GM21723 (cell line): ENCODE results near the gene PLCH1.
A peak's percentile ranks its signal among the peaks of the same experiment; 100 is the strongest.

Experiments
- ATAC-seq: cut with Tn5 transposase; IDR thresholded peaks from one replicate; pipeline ENCODE4 v1.9.1; 2021; ENCODE audit warnings: mild to moderate bottlenecking, moderate library complexity; ENCODE audit not compliant: unreplicated experiment

Gene PLCH1

DNA sequence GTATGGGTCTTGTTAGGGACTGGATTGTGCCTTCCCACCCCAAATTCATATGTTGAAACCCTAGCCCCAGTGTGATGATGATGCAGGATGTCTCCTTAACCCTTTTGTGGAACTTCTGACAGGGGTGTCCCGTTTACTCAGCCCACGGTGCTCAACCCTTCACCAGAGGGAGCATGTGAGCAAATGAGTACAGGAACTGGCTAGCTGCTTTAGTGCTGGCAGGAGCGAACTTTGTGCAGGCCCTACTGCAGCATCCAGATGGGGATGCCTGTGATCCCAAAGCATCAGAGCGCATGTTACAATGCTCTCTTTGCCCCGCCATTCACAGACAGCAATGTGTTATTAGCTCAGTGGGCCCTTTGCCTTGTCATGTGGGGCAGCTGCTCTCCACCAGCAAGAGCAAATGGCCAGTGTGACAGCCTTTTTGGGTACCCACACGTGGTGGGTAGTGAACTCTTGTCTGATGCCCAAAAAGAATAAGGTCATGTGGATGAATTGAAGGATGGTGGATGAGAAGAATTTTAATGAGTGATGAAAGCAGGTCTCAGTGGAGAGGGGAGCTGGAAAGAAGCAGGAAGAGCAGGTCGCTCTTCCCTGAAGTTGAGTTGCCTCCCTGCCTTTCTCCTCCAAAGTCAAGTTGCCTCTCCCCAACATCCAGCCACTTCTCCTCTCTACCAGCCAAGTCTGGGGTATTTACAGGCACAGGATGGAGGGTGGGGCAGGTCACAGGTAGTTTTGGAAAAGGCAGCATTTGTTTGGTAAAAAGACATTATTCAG, 388.1 kb downstream of the PLCH1 start:
- no peak for ATAC-seq

DNA sequence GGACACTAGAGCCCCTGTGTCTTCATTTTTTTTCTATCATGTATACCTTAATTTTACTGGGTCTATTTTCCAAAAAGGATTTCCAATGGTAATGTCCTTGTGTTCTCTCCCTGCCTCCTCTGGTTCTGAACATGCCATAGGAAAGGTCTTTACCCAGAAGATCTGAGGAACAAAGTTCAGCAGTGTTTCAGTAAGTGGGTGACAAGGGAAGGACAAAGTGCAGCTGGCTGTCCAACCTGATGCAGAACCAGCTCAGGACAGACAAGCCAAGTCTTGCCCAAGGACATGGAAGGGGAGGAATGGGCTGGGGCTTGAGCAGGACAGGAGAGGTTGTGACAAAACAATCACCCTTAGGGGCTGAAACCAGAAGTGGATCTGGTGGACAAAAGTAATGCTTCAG, 390.2 kb downstream of the PLCH1 start:
- no peak for ATAC-seq

DNA sequence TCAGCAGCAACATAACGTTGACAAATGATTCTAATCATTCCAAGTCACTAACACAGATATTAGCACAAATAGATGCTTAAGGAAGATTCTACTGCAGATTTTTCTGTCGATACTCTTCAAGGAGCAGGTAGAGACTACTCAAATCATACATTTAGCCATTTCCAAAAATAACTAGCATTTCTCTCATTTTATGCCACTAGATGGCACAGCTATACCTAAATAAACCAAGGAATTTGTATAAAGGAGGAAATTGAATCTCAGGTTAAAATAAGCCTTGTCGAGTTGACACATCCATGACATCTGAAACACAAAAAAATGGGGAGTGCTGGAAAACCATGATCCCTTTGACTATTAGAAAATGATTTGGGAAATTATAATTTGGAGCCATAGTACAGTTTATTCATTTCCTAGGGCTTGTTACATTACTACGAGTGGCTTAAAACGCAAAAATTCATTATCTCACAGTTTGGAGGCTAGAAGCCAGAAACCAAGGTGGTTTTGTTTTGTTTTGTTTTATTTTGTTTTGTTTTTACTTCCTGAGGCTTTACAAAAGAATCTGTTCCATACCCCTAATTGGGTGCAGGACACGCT, 391.9 kb downstream of the PLCH1 start:
- ATAC-seq: no peak

DNA sequence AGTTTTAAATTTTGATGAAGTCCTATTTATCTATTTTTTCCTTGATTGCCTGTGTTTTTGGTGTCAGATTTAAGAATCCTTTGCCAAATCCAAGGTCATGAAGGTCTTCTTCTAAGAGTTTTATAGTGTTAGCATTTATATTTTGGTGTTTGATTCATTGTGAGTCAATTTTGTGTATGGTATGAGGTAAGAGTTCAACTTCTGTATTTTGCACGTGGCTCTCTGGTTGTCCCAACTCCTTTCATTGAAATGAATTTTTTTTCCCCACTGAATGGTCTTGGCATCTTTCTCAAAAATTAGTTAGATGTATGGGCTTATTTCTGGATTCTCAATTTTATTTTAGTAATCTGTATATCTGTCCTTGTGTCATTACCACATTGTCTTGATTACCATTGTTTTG, 394.3 kb downstream of the PLCH1 start:
- ATAC-seq: no peak

DNA sequence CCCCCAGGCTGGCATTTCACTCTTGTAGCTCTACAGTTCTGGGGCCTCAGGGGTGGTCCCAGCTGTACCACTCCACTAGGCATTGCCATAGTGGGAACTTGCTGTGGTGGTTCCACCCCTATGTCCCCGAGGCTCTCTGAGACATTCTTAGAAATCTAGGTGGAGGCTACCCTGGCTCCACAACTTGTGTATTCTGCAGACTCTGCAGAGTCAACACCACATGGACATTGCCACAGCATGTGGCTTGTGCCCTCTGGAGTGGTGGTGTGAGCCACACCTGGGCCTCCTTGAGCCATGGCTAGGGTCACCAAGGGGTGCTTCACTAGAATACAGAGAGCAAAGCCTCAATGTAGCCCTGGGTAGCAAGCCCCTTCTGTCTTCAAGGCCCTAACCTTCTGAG, 397.0 kb downstream of the PLCH1 start:
- no peak for ATAC-seq

DNA sequence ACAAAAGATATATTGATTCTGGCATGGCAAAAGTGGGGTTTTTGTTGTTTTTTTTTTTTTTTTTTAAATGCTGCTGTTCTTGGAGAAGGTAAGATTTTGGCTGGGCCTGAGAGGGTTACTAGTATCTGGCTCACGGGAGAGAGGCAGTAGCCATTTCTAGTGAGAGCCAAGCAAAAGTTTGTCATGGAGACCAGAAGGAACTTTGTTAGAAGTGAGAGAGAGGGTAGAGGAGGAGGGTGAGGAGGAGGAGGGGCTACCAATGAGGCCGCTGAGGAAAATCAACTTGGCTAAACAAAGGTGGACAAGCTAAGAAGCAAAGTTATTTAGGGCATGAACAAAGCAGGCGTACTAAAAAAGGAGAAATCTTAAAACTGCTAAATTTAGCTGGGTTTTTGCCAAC, 402.5 kb downstream of the PLCH1 start:
- ATAC-seq: no peak

DNA sequence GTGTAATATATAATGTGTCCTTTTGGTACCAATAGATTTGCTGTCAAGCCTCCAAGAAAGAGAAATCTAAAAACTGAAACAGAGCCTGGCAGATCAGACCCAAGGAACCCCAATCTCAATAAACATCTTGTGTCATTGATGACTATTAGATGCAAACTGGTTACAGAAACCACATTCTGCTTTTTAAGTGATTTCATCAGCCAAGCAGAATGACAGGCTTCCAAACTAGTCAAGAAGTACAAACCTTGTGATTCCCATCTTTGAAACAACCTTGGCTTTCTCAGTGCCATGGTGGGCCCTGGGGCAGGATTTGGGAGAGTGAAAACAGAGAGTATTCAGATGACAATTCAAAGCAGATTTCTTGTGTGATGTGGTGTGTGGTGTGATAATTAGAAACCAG, 405.8 kb downstream of the PLCH1 start:
- ATAC-seq: no peak

DNA sequence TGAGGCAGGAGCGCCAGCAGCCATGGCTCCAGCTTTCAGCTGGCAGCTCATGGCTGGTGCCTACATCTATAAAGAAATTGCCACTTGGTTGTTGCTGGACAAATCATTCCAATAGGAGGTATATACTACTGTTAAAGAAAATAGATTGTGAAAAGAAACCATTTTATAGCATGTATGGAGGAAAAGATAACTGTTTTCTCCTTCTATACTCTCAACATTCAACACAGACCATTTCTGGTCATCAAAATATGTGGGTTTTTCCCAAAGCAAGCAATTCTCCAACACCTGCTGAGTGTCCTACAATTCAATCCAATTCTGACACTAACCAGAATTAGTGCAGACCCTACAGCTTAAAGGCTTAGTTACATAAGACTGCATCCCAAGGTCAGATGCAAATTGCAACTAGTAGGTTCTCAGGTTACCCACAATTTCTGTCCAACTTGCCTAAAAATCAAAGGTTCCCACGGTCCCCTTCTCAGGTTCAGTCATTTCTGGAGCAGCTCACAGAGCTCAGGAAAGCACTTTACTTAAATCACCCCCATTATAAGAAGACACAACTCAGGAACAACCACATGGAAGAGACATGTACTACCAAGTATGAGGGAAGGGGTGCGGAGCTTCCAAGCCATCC, 409.0 kb downstream of the PLCH1 start:
- ATAC-seq: peak; percentile 62

DNA sequence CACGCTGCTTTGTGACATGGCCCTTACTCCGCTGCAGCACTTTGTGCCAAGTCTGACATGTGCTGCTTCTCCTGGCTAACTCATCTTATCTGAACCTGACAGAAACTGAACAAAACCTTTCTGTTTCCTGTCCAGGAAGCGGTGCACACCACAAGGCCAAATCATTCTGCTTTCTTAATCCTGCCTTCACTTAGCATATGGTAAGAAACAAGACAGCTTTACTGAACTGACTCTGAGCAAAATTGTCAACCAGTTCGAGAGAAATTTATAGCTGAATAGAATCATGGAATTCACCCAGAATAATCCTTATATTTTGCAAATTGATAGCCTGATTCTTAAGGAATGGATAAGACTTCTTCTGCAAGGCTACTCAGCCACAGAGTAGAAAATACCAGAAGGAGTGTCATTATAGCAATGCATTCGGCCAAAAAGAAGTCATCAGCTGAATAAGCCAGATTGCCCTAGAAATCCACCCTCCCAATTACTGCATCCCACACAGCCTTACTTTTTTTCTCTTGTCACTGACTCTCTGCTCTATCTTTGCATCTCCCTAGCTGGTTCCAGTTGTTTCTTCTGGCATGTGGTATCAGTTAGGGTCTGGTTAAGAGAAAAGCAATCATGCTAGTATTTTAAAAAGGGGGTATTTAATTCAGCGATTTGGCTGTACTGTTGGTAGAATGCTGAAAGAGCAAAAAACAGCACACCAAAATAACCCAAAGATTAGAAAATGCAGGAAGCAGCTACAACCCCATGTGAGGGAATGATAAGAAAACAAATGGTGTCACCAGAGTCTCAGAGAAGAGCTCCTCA, 409.8 kb downstream of the PLCH1 start:
- peak; percentile 91 for ATAC-seq

DNA sequence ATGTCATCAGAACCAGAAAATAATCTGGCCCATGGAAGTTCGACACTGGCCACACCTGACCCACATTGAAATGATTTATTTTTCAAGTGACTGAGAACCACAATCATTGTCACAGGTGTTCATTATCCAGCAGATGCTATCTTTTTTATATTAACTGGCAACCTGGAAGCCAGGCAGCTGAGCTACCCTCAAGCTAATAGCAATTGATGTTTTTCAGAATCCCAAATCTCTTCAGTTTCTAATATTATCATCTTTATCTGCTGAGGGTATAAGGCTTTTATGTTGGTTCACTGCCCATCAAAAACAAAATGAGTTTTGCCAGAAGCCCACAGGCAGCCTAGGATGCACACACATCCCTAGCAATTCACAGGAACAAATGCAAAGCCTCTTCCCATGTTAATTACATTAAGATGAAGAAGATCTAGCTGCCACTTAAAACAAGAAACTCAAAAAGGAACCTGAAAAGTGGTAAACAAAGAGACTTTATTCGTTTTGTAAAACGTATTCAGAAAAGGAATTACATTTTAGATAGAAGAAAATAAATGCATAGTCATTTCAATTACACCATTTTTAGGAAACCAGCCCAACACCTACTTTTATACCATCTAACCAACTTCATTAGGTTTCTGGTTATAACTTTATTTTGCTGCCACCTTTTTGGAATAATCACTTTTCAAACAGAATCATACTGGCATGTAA, 410.5 kb downstream of the PLCH1 start:
- ATAC-seq: no peak

DNA sequence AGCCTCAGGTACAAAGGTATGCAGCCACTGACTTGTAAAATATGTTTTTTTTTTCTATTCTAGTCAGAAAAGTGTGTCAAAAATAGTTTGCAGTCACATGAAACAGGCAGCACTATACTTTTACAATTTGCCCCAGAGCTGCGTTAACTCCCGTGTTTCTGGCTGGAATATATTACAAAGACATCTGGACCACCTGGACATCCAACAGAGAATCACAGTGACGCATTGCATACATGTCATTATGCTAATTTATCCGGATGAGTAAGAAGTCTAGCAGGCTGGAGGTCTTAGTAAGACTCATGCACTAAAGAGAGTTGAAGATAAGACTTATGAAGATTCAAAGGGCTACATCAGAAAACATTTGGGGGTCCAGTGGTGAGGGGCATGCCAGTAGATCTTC, 412.2 kb downstream of the PLCH1 start:
- ATAC-seq: no peak

DNA sequence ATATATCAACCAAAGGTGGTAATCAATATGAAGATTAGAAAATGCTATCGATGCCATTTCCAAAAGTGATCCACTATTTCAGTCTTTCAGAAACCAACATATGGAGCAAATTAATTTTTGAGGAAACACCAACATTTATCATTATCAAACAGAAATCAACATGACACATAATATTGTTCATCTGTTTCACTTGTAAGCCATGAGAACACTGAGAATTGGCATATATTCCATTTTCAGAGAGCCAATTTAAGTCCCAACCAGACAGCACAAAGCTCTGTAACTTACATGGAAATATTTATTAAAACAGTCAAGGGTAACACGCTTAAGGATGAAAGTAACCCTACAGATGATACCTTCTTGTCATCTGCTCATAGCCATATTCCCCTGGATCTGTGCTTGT, 413.8 kb downstream of the PLCH1 start:
- no peak for ATAC-seq

DNA sequence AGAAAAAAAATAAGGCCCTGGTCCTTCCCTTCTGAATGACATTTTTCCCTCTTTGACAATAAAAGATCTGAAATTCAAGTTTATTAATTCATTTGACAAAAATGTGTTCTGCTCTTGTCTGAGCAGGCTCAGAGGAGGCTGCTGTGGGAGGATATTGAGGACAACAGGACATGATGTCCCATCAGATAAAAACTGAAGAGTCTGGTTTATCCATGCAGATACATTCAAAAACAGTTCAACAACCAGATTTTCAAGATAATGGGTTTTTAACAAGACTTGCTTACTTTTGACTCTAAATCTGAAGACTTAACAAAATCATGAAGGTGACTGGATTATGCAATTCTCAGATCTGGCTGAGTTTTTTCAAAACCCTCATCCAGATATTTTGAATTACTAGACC, 414.5 kb downstream of the PLCH1 start:
- no peak for ATAC-seq

DNA sequence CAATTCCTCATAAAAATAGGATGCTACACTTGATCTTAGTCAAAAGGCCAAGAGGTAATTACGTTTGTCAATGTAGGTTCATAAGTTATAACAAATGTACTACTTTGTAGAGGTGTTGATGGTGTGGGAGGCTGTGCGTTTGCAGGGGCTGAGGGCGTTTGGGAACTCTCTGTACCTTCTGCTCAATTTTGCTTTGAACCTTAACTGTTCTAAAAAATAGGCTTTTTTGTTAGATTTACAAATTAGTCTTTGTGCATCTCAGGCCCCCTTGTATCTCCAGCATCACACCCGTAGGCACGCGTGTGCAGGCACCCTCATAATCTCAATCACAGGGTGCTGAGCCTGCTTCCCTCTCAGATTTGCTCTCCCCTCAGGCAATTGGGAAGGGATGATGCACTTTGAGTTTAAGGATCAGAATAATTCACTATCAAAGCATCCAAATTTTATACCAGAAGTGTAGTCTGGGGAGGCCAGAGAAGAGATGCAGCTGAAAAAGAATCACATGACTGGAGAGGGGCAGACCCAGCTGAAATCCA, 415.3 kb downstream of the PLCH1 start:
- no peak for ATAC-seq

DNA sequence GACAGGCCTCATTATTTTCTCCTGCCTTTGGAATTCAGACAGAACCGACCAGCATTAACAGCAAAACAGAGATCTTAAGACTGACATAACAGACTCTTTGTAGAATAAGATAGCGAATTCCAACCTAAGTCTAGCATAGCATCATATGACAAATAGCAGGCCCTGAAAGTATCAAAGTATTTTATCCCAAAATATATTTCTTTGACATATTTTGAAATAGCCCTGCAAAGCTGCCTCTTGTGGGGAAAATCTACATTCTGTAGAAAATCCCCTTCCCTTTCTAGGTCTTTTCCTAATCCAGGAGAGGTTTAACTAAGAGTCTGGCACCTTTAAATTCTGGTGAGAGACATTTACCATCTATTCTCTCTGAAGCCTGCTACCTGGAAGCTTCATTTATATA, 417.0 kb downstream of the PLCH1 start:
- ATAC-seq: no peak

DNA sequence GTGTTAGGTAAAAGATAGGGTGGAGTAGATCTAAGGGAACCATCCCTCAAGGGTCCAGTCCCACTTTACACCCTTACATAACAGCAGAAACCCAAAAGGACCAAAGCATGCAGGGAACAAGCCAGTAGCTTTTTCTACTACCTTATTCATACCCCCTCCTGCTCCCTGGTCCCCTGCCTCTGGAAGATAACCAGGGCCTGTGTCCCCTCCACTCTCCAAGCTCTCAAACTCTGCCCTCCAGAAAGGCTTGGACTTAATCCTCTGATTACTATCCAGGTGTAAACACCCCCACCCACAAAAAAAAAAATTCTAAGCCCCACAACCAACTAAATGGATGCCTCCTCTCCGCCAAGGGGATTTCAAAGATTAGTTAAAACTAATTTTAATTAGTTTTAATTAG, 417.4 kb downstream of the PLCH1 start:
- no peak for ATAC-seq

DNA sequence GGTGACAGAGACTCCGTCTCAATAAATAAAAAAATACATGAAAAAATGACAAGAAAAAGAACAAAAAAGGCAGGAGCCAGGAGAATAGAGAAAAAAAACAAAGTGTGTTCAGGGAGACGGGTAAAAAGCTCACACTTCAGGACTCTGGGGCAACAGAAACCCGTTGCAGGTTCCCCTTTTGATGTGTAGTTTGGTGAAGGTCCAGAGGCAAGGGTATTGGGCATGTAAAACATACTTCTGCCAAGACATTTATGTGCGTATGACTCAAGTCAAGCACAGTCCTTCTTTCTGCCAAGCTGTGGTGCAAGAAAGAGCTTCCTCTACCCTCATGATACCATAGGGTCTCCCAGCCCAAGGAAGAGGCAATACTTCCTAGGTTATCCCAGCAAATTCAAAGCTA, 418.0 kb downstream of the PLCH1 start:
- no peak for ATAC-seq

DNA sequence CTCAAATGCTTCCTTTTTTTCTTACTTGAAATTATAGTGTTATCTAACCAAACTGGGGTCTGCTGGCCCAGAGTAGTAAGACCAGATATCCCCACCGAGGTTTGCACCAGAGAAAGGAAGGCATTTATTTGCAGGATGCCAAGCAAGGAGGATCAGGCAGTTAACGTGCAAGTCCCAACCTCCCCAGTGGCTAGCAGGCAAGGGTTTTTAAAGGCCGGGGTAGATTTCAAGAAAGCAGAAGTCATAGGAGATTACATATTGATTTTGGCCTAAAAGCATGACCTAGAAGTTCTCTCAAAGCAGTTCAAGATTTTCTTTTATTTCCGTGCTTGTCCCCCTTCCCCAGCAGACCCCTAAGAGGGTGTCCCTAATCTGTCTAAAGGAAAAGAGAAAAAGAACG, 418.6 kb downstream of the PLCH1 start:
- no peak for ATAC-seq
